ENCODE measurements around the gene MRPL28.

MRPL28 gene

GRCh38 chr16:398561-399339 lies 28.4 kb upstream of the MRPL28 start:
- Mint-ChIP-seq H3K27ac (peak overlapping the region; percentile 75 to 91 (median 90)), H3K9me3 (no peaks in the 10 kb centered on the region), H3K4me3 (peak overlapping the region; percentile 83 to 90 (median 85)), H3K36me3 (ENCODE audit: low read depth) (no peaks in the 10 kb centered on the region), H3K4me1 (peaks cover 11% of the 10 kb centered on the region), H3K27me3 (ENCODE audit: low read depth) (no peaks in the 10 kb centered on the region)
- no peak for TF ChIP-seq CTCF (IDR thresholded peaks at IDR 0.05; ENCODE audit: unreplicated experiment in 3 of 3)

- H3K27me3 Mint-ChIP-seq (ENCODE audit: low read depth), result no peaks in the 10 kb centered on the region
- H3K9me3 Mint-ChIP-seq, result no peaks in the 10 kb centered on the region
- peaks cover 11% of the 10 kb centered on the region for H3K4me1 Mint-ChIP-seq
- H3K36me3 Mint-ChIP-seq (ENCODE audit: low read depth), result no peaks in the 10 kb centered on the region
- TF ChIP-seq CTCF (IDR thresholded peaks at IDR 0.05; ENCODE audit: unreplicated experiment in 3 of 3), result peak; percentile 36 to 45 (median 43)
- H3K27ac Mint-ChIP-seq, result peak overlapping the region; percentile 75 to 91 (median 90)
- peak overlapping the region; percentile 78 to 84 (median 83) for H3K4me3 Mint-ChIP-seq
Observed at GRCh38 chr16:397736-398332, 27.5 kb upstream of the MRPL28 start.

GRCh38 chr16:397135-397661 lies 26.9 kb upstream of the MRPL28 start, which contains the start of gene NME4:
Gene NME4 (plus strand): TSS chr16:397199. CDS start chr16:397223, 24 bp downstream.
- Mint-ChIP-seq H3K9me3 (no peaks in the 10 kb centered on the region), H3K27ac (peak within 1 kb of the TSS; percentile 98 to 99 (median 98)), H3K4me3 (peak within 1 kb of the TSS; percentile 96 to 99 (median 98)), H3K36me3 (ENCODE audit: low read depth) (no peaks in the 10 kb centered on the region), H3K27me3 (ENCODE audit: low read depth) (no peaks in the 10 kb centered on the region), H3K4me1 (peaks cover 11% of the 10 kb centered on the region)
- TF ChIP-seq CTCF (IDR thresholded peaks at IDR 0.05; ENCODE audit: unreplicated experiment in 3 of 3), result no peak

GRCh38 chr16:396605-397004 lies 26.3 kb upstream of the MRPL28 start:
- H3K36me3 Mint-ChIP-seq (ENCODE audit: low read depth), result no peaks in the 10 kb centered on the region
- peak overlapping the region; percentile 98 to 99 (median 98) for H3K27ac Mint-ChIP-seq
- no peaks in the 10 kb centered on the region for H3K9me3 Mint-ChIP-seq
- peaks cover 11% of the 10 kb centered on the region for H3K4me1 Mint-ChIP-seq
- H3K4me3 Mint-ChIP-seq, result peak overlapping the region; percentile 96 to 99 (median 98)
- H3K27me3 Mint-ChIP-seq (ENCODE audit: low read depth), result no peaks in the 10 kb centered on the region
- TF ChIP-seq CTCF (IDR thresholded peaks at IDR 0.05; ENCODE audit: unreplicated experiment in 3 of 3), result no peak

- Mint-ChIP-seq H3K4me3 (peak overlapping the region; percentile 96 to 99 (median 98)), H3K4me1 (peaks cover 11% of the 10 kb centered on the region), H3K27me3 (ENCODE audit: low read depth) (no peaks in the 10 kb centered on the region), H3K27ac (peak overlapping the region; percentile 98 to 99 (median 98)), H3K36me3 (ENCODE audit: low read depth) (no peaks in the 10 kb centered on the region), H3K9me3 (no peaks in the 10 kb centered on the region)
- TF ChIP-seq CTCF (IDR thresholded peaks at IDR 0.05; ENCODE audit: unreplicated experiment in 3 of 3), result no peak
Observed at GRCh38 chr16:396199-396598, 25.9 kb upstream of the MRPL28 start.
